GM21717 (cell line): Measurements from ENCODE around the gene SPTLC3.

Experiments used
- ATAC-seq: cut with Tn5 transposase; IDR thresholded peaks from one replicate; pipeline ENCODE4 v1.9.1; 2021; ENCODE audit warnings: mild to moderate bottlenecking, moderate library complexity; ENCODE audit not compliant: unreplicated experiment

The SPTLC3 gene

DNA sequence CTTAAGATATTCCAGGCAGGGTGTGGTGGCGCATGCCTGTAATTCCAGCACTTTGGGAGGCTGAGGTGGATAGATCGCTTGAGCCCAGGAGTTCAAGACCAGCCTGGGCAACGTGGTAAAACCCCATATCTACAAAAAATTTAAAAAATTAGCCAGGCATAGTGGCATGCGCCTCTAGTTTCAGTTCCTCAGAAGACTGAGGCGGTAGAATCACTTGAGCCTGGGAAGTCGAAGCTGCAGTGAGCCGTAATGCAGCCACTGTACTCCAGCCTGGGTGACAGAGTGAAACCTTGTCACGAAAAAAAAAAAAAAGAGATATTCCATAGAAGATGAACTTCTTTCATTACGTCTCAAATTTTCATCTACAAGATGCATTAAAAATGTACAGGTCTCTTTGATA, 165.6 kb downstream of the SPTLC3 start:
- ATAC-seq, result no peak

DNA sequence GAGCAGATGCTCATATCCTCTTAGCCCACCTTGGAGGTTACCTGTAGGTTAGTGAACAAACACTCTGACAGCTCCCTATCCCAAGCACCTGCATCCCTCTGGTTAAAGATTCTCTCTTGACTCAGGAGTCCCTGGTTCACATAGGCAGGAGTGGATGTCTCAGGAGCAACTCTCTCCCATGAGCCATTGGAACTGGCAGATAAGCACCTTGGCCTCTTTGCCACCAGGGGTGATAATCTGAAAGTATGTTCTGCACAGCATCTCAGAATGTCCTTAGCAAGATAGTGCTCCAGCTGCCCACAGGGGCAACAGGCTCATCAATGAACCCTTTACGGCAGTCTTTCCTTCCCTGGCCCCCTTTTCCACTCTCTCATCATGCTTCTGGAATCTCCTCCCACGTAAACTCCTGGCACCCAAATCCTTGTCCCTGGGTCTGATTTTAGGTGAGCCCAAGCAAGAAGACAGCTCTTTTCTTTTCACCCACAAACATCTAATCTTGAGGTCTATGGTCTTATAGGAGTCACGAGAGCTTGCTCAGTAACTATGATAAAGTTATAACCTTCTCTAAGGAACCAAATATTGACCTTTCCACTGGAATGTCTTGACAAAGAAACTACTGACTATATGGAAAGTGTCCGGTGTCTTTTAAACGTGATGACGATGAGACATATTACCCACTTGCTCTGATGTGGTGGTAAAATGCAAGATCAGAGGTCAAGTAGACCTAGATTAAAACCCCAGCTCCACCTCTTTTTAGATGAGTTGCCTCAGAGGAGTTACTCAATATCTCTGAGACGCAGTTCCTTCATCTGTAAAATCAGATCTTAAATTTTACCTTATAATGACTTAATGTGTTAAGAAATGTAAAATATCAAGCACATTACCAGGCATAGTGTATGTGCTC, 172.5 kb downstream of the SPTLC3 start:
- no peak for ATAC-seq

DNA sequence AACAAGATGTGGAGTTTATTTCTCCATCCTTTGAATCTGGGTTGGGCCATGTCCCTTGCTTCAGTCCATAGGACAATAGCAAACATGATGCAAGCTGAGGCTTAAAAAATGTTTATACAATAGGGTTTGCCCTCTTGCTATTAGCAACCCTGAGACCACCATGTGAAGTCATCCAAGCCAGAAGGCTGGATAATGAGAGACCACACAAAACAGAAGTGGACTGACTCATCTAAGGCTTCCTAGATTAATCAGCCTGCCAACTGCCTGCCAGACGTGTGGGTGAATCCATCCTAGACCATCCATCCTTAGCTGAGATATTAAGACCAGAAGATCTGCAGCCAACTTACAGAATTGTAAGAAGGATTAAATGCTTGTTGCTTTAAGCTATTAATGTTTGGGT, 174.2 kb downstream of the SPTLC3 start:
- ATAC-seq, result no peak

DNA sequence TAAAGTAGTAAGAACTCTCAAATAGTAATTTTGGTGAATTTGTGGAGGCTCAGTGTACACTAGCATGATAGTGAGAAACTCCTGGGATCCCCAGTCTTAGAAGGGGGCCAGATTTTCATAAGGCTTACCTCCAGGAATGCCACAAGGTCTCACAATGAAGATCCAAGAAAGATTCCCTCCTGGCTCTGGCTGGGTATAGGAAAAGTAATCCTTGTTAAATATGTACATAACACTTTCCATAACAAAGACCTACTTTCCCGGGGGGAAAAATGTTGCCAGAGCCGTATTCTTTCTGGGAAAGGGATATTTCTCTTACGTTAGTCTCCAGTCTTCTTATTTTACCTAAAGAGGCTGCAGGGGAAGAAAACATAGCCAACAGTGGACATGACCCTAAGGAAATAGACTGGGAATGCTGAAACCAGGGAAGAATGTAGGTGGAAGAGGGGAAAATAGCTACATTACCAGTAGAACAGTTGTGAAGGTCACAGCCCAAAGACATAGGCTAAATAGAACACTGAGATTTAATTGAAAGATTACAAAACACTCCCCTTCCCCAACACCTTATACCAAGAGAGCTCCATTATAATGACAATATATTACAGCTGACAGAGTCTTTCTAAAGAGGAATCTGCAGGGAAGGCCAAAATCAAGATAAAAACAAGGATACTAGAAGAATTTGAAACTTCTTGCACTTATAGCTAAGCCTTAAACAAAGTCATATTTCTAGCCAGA, 177.4 kb downstream of the SPTLC3 start:
- ATAC-seq, result no peak

DNA sequence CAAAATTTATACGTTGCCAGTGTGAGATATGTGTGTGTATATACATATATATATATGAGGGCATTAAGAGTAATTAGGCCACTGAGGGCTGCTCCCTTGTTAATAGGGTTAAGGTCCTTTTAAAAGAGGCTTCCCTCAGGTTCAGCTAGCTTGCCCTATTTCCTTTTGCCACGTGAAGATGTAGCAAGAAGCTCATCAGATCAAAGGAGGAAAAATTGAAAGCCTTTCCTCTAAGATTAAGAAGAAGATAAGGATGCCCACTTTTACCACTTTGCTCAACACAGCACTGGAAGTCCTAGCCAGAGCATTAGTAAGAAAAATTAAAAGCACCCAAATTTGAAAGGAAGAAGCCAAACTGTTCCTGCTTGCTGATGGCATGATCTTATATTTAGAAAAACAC, 179.1 kb downstream of the SPTLC3 start:
- no peak for ATAC-seq

DNA sequence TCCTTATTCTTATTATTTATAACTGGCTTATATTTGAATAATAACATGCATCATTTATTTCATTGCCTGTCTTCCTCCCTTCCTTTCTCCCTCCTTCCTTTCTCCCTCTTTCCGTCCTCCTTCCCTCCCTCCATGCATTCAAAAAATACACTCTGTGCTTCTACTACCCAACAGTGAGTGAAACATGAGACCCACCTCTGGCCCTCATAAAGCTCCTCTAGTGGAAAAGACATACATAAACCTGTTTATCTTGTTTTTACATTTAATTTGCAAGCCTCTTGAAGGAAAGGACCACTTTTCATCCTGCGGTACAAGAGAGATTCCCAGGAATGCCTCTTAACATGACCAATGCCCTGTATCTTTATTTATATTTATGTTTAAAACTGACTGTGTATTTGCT, 190.5 kb downstream of the SPTLC3 start:
- ATAC-seq, result no peak

DNA sequence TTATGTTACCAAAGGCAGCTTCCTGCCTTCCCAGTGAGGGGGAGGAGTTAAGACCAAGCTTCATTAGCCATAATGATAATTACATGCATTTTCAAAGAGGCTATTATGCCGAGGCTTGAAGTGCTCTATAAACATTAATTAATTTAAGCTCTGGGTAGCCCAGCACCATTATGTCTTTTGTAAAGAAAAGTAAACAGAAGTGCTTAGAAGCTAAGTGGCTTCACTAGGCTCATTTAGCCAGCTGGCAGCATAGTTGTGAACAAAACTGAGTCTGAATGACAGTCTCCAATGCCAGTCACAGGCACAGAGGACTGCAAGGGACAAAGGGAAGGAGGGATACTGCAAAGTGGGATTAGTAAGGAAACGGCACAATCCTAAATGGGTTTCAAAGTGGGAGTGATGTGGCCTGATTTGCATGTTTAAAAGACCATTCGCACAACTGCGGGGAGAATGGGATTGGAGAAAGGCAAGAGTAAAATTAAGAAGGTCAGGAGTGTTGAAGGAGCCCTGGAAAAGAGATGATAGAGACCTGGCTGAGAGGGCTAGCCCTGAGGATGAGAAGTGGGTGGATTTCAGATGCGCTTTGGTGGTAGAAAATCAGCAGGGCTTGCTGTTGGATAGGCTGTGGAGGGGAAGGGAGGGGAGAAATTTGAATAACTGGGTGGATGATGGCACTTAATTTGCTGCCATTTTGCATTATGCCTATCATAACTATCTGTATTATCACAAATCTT, 192.2 kb downstream of the SPTLC3 start:
- ATAC-seq, result no peak

DNA sequence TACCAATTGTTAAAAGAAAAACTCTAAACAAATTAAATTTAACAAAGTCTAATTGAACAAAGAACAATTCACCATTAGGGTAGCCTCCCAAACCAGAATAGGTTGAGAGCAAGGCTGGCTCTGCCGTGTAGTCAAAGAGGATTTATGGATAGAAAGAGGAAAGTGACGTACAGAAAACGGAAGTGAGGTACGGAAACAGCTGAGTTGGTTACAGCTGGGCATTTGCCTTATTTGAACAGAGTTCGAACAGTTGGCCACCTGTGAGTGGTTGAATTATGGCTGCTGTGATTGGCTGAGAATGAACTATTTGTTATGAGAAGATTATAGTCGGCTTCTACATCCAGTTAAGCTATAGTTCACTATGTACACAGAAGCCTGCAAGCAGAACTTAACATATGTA, 193.8 kb downstream of the SPTLC3 start:
- ATAC-seq, result no peak

DNA sequence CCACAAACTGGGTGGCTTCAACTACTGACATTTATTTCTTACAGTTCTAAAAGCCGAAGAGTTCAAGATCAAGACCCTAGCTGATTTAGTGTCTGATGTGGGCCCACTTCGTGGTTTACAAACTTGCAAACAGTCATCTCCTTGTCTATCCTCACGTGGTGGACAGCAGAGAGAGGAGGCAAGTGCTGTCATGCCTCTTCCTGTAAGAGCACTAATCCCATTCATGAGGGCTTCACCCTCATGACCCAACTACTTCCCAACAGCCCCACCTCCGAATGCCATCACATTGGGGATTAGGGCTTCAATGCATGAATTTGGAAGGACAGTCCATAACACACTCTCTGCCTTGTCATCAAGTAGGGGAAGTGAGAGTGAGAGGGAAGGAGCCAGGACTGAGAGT, 196.7 kb downstream of the SPTLC3 start:
- no peak for ATAC-seq

DNA sequence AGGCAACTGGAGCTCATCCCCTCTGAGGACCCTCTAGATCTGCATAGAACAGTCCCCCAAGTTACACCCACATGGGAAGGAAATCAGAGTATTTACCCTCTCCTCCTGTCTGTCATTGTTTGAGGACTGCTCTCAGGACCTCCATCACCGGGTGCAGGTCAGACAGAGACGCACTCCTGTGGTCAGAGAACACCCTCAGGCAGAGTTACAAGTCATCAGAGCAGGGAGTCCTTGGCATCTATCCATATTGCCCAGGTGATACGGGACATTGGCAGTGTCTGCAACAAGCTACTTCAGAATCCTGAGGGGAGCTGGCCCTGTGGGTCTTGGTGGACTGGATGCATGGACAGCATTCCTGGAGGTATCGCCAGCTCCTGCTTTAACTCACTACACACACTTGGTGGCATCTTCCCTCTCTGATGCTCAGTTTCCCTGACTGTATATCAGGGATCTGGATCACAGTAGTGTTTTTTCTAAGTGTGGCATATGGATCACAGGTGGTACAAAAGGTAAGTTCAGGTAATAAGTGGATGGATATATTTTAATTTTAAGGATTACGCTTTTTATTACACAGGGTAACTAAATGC, 197.2 kb downstream of the SPTLC3 start:
- no peak for ATAC-seq

DNA sequence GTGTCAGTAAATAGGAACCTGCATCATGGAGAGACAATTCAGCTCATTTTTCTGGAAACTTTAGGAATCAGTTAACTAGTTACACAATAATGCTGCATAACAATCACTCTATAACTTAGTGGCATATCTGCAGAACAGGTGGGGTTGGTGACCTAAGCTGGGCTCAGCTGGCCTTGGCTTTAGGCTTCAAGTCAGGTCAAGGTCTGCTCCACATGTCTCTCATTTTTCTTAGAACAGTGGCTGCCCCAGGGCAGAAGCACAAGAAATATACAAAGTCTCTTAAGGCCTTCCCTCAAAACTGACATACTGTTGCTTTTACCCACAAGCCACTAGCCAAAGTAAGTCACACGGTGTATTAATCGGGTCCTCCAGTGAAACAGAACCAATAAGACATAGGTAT, 198.2 kb downstream of the SPTLC3 start:
- no peak for ATAC-seq

DNA sequence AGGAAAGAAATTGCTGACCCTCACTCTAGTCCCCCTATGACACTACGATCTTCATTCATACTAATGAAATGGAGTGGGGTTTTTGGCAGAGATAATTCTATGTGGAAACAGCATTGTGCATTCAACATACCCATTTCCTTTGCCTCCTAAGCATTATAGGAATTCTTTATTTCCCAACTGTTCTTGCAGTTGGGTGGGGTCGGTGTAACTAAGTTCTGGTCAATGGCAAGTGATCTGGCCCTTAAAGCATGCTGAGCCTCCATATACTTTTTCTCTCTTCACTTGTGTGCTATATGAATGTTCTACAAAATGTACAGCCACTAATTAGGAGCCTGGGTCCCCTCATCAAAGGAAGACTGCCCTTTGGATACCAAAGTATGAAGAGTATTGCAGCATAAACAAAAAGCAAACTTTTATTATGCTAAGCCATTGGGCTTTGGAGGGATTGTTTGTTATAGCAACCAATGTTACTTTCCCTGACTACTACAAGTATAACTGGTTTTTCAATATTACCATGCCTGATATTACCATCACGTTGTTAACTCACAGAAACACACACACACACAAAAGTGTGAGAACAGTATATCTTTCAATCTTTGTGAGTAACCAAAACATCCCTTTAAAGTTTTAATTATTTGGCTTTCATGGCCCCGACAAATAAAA, 203.3 kb downstream of the SPTLC3 start:
- ATAC-seq, result no peak

DNA sequence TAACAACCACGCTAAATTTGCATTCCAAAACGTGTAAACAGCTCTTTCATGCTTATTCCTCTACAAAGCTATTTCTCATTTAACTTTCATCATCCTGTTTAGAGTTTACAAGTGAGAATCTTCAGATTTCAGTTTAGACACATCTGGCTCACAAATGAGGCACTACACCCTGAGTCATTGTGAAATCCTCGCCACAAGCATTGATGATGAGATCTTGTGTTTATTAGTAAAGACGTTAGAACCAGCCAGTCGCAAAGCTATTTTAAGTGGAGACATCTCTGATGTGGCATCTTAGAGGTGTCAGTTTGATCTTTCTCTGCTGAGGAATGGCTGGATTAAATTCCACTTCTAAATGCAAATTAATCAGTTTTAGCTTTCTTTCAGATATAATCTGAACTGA, 204.0 kb downstream of the SPTLC3 start:
- no peak for ATAC-seq

DNA sequence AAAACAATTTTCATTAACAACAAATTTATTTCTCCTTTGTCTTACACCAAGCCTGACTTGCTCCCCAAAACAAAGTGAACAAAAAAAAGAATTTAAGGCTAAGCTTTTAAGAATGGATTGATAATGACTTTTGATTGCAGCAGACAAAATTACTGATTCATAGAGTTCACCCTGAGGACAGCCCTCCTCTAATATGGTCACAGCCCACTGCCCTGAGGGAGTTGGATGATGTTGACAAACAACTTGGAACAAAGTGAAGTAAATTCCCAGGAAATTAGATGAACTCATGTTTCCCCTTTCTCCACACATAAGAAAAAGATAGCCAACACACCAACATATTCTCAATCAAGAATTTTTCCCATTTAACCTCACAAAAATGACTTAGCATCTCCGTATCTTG, 204.6 kb downstream of the SPTLC3 start:
- ATAC-seq, result no peak

DNA sequence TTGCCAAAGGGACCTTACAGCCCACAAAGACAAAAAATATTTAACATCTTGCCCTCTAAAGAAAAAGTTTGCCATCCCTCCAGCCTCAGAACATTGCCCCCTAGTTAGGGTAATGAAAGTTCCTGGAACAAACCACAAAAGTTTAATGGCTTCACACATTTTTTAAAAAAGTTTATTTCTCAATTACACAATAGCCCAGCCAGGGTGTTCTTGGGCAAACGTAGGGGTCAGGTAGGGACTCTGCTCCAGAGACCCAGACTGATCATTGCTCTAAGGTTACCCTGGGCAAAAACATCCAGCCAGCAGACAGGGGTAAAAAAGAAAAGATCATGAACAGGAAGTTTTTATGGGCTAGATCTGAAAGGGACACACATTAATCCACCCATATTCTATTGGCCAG, 207.8 kb downstream of the SPTLC3 start:
- ATAC-seq, result no peak
